GM19351 (cell line): ENCODE measurements around the gene TRMT44.
"Not testable (repeated sequence)": the region's sequence is repeated elsewhere in the genome, so short reads cannot be mapped to it uniquely, and the experiment has no call there.

Source experiments
- ATAC-seq: cut with Tn5 transposase; IDR thresholded peaks from one replicate; pipeline ENCODE4 v1.9.1; 2021; ENCODE audit warnings: mild to moderate bottlenecking, moderate library complexity; ENCODE audit not compliant: unreplicated experiment

Gene TRMT44

DNA sequence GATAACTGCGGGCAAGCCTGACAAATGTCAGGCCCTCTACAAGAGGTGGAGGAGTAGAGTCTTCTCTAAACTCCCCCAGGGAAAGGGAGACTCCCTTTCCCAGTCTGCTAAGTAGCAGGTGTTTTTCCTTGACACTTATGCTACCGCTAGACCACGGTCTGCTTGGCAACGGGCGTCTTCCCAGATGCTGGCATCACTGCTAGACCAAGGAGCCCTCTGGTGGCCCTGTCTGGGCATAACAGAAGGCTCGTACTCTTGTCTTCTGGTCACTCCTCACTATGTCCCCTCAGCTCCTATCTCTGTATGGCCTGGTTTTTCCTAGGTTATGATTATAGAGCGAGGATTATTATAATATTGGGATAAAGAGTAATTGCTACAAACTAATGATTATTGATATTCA, 33.7 kb upstream of the TRMT44 start:
- not testable (repeated sequence) for ATAC-seq

DNA sequence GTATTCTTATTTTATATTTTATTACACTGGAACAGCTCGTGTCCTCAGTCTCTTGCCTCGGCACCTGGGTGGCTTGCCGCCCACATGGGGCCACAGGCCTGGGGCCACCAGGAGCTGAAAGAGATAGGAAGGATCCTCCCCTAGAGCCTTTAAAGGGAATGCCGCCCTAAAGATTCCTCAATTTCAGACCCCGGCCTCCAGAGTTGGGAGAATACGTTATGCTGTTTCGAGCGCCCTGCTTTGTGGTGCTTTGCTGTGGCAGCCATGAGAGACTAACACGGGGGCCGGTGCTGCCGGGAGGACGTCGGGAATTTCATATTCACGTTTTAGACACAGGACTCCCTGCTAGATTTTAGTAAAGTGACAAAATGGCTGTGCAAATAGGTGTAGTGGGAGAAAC, 33.3 kb upstream of the TRMT44 start:
- no peak for ATAC-seq

DNA sequence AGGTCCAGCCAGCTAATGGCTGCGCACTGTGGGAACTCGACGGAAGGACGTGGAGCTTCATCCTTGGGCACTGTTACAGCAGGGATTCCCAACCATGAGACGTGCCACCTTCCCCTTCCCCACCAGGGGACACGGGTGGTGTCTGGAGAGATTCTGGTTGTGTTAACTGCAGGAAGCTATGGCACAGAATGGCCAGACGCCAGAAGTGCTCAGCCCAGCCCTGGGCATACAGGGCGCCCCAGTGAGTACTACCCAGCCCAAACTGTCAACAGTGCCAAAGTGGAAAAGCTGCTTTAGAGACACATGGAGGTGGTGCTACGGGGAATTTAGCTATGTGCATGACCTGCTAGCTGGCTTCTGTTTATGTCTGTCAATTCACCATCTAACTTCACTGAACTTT, 32.8 kb upstream of the TRMT44 start:
- ATAC-seq = no peak

DNA sequence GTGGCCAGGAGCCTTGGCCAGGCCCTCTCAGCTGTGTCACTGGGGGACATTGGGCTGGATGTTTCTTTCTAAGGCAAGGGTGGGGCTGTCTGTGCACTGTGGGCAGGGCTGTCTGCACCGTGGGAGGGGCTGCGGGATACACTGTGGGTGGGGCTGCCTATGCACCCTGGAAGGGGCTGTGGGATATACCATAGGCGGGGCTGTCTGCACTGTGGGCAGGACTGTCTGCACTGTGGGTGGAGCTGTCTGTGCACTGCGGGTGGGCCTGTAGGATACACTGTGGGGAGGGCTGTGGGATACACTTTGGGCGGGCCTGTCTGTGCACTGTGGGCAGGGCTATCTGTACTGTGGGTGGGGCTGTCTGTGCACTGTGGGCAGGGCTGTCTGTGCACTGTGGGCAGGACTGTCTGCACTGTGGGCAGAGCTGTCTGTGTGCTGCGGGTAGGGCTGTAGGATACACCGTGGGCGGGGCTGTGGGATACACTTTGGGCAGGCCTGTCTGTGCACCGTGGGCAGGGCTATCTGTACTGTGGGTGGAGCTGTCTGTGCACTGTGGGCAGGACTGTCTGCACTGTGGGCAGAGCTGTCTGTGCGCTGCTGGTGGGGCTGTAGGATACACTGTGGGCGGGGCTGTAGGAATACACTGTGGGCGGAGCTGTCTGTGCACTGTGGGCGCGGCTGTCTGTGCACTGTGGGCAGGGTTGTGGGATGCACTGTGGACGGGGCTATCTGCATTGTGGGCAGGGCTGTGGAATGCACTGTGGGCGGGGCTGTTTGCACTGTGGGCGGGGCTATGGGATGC, 31.1 kb upstream of the TRMT44 start:
- no peak for ATAC-seq

DNA sequence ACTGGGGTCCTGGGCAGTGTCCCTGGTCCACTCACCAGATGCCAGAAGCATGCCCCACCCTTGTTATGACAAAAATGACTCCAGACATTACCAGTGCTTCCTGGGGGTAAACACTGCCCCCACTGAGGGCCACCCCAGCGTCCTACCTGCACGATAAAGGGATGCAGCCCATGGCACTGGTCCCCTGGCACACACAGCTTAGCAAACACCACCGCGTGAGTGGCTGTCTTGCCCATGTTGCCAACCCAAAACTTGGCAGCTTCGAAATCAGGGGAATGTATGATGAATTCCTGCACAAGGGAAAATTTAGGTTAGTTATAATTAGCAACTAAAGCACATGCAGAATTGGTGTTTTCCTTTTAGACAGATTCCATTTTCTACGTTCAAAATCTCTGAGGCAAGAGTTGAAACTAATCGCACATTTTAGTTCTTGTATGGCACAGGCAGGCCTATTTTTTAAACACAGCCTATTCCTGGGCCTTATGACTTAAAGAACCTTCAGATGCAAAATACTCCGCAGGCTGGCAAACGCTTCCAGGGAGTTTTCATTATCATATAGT, 30.4 kb upstream of the TRMT44 start:
- no peak for ATAC-seq

DNA sequence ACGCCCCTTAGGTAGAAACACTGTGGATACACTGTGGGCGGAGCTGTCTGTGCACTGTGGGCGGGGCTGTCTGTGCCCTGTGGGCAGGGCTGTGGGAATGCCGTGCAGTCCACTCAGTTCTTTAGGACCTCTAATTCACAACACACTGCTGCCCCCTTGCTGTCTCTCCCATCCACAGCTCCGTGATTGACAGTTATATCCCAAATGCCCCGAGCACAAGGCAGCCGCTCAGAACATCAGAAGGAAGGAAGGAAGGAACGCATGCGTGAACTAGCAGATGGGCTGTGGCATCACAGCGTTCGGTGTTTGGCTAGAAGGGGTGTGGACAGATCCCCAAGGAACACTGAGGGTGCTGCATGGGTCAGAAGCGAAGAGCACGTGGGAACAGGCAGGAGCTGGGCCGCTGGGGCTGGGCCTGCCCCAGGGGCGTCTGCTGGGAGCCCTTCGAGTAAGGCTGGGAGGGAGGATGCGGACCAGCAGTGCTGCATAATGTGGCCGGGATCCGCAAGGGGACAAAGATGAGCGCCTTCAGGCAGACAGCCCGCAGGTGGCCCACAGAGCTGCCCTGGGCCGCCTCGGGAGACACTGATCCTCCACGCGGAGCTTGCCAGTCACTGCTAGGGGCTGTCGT, 29.8 kb upstream of the TRMT44 start:
- ATAC-seq = no peak

DNA sequence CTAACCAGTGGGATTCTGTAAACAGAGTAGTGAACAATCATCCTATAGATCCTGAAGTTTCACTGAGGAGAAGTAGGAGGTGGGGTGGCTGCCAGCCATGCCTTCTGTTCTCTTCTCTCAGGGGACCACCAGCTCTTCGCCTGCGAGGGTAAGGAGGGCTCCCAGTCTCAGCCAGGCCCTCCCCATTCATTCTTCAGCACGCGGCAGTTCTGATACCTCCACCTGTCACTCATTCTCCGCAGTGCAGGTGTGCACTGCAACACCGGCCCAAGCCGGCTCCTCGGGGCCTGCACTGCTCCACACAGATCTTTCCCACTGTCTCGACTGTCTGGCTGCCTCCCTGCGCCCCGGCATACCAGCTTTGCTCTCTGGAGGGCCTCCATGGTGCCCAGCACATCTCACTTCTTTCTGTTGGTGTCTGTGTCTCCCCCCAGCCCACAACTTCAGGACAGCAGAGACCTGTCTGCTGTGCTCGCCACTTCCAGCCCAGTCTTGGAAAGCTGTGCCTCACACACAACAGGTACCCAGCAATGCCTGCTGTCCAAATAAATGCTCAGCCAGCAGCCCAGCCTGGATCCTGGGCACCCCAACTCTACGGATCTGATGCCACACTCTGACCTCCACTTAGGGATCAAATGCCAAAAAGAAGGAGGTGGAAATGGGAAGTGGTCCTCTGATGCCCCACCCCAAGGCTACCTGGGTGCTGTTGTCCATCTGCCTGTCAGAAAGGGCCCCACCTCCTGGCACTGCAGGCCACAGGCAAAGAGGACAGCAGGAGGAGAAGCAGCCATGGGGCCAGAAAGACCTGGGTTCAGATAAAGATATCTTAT, 29.0 kb upstream of the TRMT44 start:
- ATAC-seq = no peak

DNA sequence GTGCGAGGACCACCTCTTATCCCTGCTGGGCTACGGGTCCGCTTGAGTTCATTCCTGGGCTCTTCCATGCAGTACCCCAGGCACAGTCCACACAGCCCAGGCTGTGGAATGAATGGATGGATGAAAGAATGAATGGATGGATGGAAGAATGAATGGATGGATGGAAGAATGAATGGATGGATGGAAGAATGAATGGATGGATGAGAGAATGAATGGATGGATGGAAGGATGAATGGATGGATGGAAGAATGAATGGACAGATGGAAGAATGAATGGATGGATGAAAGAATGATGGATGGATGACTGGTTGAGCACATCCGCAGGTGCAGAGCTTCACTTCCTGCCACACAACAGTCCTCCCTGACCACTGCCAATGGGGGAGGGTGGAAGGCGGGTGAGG, 28.3 kb upstream of the TRMT44 start:
- no peak for ATAC-seq

DNA sequence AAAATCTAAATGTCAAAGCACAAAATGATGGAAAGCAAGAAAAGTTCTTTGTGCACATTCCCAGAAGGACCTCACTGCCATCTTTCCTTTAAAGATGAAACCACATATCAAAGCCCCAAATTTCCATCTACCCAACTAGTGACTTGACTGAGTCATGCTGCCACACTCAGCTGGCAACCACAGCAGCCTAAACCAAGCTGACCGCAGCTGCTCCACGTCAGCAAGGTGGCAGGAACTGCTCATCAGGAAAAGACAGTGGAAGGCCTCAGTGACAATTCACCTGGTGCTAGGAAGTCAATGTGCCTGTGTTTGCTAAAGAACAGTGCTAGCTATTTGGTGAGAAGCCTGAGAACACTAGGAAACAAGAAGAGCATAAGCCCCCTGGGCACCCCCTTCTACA, 26.2 kb upstream of the TRMT44 start:
- no peak for ATAC-seq

DNA sequence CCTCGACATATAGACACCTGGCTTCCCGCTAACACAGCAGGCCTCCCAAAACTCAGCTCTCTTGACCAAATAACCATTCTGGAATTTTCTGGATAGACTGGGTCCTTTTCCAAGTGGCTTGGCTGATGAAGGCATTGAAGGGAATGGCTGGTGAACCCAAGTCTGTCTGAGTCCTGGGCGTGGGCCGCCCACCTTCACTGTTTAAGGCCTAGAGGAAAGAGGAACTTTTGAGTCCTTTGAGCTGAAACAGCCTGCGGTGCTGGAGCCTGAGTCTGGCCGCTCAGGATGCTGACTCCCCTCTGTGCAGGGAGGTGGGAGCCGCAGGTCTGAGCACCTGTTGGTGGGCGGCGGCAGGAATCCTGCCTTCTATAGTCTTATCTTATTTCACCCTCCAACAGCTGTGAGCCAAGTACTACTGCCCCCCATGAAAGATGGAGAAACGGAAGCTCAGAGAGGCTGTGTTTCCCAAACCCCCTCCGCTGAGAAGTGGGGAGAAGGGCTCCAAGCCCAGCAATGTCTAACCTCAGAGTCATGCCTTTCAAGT, 23.4 kb upstream of the TRMT44 start:
- ATAC-seq = no peak

DNA sequence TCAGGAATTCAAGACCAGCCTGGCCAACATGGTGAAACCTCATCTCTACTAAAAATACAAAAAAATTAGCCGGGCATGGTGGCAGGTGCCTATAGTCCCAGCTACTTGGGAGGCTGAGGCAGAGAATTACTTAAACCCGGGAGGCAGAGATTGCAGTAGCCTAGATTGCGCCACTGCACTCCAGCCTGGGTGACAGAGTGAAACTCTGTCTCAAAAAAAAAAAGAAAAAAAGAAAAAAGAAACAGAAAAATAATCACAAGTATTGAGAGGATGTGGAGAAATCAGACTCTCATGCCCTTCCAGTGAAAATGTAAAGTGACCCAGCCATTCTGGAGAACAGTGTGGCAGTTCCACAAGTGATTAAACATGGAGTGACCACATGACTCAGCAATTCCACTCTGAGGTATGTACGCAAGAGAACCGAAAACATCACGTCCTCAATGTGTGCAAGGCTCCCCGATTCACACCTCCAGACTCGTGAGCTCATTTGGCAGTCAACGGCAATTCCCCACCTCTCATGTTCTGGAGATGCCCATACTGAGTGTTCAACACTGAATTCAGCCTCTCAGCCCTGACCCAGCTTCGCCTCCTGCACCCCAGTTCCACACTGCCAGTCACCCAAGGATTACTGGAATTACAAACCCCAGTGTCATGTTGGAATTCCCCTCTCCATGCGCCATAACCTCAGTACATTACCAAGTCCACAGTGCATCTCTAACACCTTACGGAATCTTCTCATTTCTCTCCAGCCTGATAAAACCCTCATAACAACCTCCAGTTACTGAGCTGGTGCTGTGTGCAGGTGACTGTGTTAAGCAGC, 21.1 kb upstream of the TRMT44 start:
- peak; percentile 98 for ATAC-seq

DNA sequence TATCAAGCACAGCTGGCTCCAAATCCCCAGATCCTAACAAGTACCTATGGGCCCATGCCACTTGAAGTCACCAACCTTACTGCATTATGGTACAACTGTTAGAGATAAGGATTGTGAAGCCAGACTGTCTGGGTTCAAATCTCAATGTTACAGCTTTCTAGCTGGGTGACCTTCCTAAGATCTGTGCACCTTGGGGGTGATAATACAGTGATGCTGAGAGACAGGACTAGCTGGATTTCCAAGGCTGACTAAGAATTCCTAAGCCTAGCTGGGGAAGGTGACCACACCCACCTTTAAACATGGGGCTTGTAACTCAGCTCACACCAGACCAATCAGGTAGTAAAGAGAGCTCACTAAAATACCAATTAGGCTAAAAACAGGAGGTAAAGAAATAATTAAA, 20.4 kb upstream of the TRMT44 start:
- ATAC-seq = not testable (repeated sequence)

DNA sequence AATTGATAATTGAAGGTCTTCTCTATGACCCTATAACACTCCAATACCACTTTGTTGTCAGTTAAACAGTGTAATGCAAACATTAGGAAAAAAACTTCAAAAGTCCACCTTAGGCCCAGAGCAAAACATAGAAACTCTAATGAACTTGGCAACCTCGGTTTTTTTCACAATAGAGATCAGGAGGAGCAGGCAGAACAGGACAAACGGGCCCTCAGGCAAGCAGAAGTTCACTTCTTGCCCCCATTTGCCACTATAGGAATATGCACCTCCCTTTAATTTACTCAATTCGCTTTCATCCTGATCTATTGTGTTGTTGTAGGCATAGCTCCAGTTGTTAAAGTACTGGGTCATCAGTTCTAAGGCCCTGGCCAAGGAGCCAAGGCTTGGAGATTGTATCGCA, 18.2 kb upstream of the TRMT44 start:
- no peak for ATAC-seq

DNA sequence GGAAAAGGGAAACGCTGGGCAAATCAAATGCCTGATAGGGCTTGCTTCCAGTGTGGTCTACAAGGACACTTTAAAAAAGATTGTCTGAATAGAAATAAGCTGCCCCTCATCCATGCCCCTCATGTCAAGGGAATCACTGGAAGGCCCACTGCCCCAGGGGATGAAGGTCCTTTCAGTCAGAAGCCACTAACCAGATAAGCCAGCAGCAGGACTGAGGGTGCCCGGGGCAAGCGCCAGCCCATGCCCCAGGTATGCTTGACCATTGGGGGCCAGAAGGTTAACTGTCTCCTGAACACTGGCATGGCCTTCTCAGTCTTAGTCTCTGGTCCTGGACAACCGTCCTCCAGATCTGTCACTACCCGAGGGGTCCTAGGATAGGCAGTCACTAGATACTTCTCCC, 17.8 kb upstream of the TRMT44 start:
- ATAC-seq = no peak

DNA sequence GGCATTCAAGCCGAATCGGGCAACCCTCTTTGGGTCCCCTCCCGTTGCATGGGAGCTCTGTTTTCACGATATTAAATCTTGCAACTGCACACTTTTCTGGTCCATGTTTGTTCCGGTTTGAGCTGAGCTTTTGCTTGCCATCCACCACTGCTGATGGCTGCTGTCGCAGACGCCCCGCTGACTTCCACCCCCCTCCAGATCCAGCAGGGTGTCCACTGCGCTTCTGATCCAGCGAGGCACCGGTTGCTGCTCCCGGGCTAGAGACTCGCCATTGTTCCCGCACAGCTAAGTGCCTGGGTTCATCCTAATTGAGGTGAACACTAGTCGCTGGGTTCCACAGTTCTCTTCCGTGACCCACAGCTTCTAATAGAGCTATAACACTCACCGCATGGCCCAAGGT, 13.3 kb upstream of the TRMT44 start:
- no peak for ATAC-seq

DNA sequence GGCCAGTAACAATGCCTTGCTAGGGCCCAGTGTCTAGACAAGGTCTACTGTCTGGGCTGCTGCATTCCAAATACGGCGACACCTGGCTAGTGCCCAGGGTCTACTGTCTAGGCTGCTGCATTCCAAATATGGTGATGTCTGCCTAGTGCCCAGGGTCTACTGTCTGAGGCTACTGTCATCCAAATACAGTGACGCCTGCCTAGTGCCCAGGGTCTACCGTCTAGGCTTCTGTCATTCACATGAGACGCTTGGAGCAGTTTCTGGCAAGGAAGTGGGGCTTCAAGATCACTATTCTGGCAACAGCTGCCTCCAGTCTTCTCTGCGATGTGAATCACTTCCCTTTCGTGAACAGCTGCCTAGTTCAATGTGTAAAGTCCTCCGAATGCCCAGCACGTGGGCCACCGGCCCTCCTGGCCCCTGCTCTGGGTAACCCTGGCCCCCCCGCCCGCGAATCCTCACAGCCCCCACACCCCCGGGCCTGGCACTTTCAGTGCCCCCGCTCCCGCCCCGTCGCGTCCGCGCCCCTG, 12.8 kb upstream of the TRMT44 start:
- ATAC-seq = peak; percentile 52

DNA sequence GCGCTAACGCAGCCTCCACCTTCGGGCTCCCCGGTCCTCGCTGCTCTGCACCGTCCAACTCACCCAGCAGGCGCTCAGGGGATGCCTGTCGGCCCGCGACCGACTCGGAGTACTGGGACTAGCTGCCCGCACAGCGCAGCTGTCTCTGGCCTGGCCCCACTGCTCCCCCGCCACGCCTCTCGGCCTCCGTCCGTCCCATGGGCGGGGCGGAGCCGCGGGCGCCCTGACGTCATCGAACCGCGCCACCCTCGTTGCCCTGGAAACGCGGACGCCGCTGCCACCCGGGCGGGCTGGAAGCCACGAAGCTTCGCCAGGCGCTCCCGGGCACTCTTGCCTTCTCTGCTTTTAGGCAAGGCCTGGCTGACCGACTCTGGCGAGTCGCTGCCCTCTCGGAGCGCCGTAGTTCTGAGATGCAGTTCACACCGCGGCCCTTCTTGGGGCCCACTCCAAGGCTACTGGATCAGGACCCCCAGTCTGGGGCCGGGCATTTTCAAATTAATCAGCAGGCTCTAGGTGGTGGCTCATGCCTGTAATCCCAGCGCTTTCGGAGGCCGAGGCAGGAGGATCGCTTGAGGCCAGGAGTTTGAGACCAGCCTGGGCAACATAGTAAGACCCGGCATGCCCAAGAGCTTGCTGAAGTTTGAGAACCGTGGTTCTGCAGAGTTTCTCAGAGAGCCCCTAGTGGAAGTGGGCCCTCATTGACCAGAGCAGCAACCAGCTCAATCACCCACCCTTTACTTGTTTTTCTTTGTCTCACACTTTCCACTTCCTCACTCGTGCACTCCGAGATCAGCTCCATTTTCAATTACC, 12.1 kb upstream of the TRMT44 start:
- peak; percentile 89 for ATAC-seq

DNA sequence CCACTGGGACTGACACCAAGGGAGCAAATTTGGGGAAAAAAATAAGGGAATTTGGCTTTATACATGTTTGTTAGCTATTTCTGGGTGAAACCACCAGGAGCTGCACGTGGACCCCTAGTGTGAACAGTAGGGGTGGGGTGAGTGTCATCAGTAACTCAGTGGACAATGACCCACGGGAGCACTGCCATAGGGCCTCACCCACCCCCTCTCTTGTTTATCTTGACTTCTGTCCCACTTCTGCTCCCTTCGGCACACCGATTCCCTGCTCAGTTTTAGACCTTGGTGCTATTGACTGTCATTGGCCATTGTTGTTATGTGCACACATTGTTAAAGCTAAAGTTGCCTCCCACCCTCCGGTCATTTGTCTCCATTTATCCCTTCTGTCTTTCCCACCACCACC, 9.0 kb upstream of the TRMT44 start:
- no peak for ATAC-seq

DNA sequence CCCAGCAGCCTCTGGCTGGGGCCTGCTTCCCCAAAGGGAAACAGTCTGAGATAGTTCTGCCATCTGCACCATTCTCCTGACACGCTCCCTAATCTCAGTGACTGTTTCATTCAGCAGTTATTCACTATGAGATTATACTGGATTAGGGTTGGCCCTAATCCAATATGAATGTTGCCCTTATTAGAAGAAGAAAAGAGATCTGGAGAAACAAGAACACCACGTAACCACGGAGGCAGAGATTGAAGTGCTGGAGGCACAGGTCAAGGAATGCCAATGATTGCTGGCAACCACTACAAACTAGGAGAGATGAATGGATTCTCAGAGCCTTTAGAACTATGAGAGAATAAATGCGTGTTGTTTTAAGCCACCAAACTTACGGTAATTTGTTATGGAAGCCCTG, 7.4 kb upstream of the TRMT44 start:
- no peak for ATAC-seq
